GM13977 (cell line): ENCODE measurements around the gene NFKBIA.

Source experiments
- DNase-seq: peaks from one replicate; pipeline ENCODE4 v3.0.0; 2012; ENCODE audit warnings: low spot score
- CTCF ChIP-seq: IDR thresholded peaks from 2 replicates; pipeline ENCODE4 v1.5.1; 2012; ENCODE audit warnings: mild to moderate bottlenecking, control low read depth; ENCODE audit not compliant: insufficient read depth; ENCODE audit errors: extremely low read depth, missing control alignments
- in situ Hi-C: fragments of 300-500 bp; cut with MboI; formaldehyde crosslinking; loops from one replicate; pipeline ENCODE4 v1.12.0; 2022; ENCODE audit warnings: low sequenced_read_pairs, low pct_unique_long_range_greater_than_20kb, mixed read lengths, inconsistent platforms; ENCODE audit not compliant: unreplicated experiment

NFKBIA gene

GRCh38 chr14:35393826-35394225 lies 10.7 kb downstream of the NFKBIA start:
- no peak for DNase-seq
- TF ChIP-seq CTCF: no peak
- in situ Hi-C loops: no loop called here

- no peak for DNase-seq
- in situ Hi-C loops: no loop called here
- TF ChIP-seq CTCF: no peak
These were observed 12.4 kb downstream of the NFKBIA start for GRCh38 chr14:35392103-35392502.

GRCh38 chr14:35391388-35391710 lies 13.2 kb downstream of the NFKBIA start:
- DNase-seq: no peak
- in situ Hi-C loops: no loop called here
- TF ChIP-seq CTCF: no peak

- TF ChIP-seq CTCF: no peak
- in situ Hi-C loops: no loop called here
- no peak for DNase-seq
These were observed 13.8 kb downstream of the NFKBIA start for GRCh38 chr14:35390577-35391387.

GRCh38 chr14:35389315-35389667 lies 15.3 kb downstream of the NFKBIA start:
- in situ Hi-C loops: no loop called here
- TF ChIP-seq CTCF: no peak
- DNase-seq: no peak

- in situ Hi-C loops: no loop called here
- DNase-seq: no peak
- TF ChIP-seq CTCF: no peak
These were observed 15.8 kb downstream of the NFKBIA start for GRCh38 chr14:35388656-35389314.
